ENCODE results near the gene THBS3.
A peak's percentile ranks its signal among the peaks of the same experiment; 100 is the strongest.
"Not testable (repeated sequence)": the region's sequence is repeated elsewhere in the genome, so short reads cannot be mapped to it uniquely, and the experiment has no call there.

The THBS3 gene

DNA sequence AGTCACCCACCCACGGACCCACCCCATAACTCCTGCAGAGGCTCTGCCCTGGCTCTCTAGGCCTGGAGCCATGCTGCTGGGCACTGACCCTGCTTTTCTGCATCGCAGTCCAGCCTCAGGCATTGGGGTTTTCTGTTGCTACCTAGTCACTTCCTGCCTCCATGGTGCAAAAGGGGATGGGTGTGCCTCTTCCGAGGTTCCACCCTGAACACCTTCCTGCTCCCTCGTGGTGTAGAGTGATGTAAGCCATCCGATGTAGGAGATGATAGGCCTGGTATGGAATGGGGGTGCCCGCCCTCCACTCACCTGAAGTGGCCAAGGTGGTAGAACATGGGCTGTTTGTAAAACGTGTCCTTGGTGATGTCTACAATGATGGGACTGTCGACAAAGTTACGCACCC, 27.7 kb upstream of the THBS3 start:
- DNase-seq (ENCODE audit: low read depth, low spot score), result not testable (repeated sequence)

DNA sequence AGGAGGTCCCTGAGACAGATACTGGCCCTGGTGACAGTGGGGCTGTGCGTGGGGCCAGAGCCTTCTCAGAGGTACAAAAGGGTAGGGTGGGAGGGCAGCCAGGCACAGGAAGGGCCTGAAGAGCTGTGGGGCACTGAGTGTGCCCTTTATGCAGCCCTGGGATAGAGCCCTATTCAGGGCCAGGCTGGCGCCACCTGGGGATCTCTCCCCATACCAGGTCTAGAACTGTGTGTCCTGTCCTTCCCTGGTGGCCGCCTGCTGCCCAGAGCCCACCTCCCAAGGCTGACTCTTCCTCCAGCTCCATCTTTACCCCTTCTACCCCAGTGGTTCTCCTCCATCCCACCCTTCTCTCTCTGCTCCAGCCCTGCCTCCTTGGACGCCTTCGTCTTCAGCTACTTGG, 25.8 kb upstream of the THBS3 start:
- not testable (repeated sequence) for DNase-seq (ENCODE audit: low read depth, low spot score)

DNA sequence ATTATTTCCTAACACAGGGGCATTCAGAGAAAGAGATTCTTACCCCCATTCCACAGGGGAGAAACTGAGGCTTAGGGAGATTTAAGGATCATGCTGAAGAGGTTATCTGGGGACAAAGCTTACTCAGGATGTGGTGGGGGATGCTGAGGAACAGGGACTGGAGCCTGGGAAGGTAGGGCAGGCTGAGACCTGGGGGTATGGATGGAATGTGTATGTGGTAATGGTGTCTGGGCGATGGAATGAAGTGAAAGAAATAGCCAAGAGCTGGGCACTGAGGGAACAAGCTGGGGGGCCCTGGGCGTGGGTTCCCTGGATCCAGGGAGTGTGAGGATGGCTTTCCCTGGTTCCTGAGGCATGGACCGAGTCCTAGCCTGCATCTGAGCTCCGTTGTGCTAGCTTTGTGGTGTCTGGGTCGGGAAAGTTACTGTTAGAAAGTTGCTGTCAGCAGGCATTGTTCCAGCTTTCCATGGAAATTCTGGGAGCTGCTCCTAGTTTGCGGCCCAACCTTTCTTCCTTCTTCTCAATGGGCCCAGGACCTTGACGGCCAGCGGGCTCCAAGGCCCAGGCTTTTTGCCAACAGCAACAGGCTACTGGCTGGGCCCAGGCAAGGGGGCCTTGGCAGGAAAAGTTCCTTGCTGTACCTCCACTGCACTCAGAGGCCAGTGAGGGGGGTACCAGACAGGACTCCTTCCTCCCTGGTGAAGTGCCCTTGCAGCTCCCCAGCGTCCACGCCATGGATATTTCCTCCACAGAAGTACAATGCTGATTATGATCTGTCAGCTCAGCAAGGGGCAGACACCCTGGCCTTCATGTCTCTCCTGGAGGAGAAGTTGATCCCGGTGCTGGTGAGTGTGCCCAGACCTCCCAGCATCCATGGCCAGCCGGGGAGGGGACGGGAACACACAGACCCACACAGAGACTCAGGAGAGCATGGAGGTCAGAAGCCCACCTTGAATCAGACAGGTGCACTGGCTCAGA, 24.6 kb upstream of the THBS3 start:
- DNase-seq (ENCODE audit: low read depth, low spot score), result peak; percentile 95

DNA sequence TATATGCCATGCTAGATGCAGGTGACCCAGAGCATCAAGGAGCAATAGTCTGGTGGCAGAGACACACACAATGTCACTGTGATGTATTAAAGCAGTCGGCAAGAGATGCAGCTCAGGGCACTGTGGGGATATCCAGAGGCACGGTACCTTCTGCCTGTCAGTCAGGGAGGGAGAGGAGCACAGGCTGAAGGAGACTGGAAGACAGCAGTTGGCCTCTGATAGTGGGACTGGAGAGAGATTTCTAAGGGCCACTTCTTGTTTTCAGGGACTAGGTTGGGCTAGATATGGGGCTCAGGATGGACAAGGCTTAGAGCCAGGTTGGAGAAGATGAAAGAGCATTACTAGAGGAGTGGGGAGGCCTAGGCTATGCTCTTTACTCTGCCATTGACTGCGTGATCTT, 23.6 kb upstream of the THBS3 start:
- not testable (repeated sequence) for DNase-seq (ENCODE audit: low read depth, low spot score)

DNA sequence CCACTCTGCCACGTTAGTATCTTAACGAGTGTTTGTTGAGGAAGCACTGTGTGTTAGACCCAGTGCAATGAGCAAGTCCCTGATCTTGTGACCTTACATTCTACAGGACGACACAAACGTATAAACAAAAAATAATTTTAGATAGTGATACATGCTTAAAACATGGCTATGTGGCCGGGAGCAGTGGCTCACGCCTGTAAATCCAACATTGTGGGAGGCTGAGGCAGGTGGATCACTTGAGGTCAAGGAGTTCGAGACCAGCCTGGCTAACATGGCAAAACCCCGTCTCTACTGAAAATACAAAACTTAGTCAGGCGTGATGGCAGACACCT, 20.4 kb upstream of the THBS3 start:
- DNase-seq (ENCODE audit: low read depth, low spot score), result no peak

DNA sequence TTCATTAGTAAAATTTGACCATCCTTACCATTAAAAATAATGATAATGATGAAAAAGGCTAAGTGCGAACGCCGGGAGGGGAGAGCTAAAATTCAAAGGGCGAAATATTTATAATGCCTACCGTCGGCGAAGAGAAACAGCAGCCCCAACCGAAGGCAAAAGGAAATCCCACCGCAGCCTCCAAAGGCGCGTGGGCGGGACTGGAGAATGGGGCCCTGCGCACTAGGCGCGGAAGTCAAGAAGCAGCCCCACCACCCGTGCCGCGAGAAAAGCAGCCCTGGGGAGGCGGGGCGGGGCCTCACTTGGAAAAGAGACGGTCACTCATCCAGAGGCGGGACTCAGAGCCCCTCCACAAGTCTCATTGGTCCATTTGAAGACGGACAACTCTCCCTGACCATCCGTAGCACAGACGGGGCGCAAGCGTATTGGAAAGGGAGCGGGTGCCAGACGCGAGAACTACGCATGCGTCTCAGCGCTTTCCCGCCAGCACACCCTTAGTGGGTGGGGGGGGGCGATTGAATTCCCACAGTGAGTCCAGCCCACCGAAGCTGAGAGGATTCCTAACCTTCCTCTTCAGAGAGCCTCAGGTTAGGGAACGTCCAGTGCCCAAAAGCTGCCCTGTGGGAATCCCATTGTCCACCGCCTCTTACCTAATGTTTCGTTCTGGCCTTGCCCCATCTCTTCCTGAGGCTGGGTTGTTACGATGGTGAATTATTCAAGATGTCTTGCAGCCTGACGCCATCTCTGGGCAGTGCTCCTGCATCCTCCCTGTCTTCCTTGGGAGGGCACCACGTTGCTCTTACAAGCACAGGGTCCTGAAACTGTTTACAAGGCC, 19.8 kb upstream of the THBS3 start:
- DNase-seq (ENCODE audit: low read depth, low spot score), result peak; percentile 99

DNA sequence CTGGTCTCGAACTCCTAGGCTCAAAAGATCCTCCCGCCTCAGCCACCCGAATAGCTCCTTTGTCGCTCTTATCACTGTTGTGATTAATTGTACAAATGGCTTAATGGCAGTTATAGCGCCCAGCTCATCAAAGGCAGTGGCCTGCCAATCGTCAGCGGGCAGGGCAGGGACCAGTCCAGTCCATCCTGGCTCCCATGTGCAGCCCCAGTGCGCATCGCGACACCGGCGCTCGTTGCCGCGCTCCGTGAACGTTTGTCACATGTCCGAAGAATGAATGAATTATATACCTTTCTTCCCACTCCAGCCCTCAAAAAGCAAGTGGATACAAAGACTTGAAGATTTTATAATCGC, 19.2 kb upstream of the THBS3 start:
- peak; percentile 72 for DNase-seq (ENCODE audit: low read depth, low spot score)

DNA sequence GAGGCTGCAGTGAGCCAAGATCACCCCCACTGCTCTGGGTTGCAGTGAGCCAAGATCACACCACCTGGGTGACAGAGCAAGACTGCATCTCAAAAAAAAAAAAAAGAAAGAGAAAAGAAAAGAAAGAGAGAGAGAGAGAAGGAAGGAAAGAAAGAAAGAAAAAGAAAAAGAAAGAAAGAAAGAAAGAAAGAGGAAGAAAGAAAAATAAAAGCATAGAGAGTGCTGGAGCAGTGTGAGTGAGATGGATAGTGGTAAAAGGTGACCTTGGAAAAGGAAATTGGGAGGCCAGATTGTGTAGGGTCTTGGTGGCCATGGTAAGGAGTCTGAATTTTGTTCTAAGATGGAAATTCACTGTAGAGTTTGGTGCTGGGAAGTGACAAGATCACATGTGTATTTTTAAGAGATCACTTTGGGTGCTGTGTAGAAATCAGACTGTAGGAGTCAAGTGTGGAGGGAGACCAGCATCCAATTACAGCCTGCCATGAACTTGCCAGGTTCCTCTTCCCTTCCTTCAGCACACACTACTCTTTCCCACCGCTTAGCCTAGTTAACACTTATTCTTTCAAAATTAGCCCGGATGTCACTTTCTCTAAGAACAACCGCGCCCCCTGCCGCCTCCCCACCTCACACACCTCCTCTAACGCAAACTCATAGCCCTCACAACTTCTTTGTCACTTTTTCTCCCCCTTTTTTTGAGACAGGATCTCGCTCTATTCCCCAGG, 18.7 kb upstream of the THBS3 start:
- DNase-seq (ENCODE audit: low read depth, low spot score), result peak; percentile 90

DNA sequence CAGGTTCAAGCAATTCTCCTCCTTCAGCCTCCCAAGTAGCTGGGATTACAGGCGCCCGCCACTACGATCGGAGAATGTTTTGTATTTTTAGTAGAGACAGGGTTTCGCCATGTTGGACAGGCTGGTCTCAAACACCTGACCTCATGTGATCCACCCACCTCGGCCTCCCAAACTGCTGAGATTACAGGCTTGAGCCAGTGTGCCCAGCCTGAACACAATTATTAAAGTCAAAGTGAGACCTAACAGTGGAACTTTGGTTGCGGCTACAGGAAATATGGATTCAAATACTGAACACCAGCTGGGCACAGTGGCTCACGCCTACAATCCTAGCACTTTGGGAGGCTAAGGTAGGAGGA, 17.7 kb upstream of the THBS3 start:
- DNase-seq (ENCODE audit: low read depth, low spot score), result not testable (repeated sequence)

DNA sequence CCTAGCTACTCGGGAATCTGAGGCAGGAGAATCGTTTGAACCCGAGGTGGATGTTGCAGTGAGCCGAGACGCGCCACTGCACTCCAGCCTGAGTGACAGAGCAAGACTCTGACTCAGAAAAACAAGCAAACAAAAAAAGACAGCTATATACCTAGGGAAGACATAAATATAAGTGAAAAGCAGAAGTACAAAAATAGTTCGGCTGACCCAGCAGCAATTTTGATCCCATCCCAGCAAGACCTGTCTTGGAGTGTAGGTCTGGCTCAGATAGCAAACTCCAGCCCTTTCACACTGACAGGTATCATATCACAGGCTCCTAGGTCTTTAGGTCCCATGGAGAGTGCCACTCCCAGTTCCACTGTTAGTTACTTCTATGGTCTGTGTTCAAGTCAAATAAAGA, 15.3 kb upstream of the THBS3 start:
- no peak for DNase-seq (ENCODE audit: low read depth, low spot score)

DNA sequence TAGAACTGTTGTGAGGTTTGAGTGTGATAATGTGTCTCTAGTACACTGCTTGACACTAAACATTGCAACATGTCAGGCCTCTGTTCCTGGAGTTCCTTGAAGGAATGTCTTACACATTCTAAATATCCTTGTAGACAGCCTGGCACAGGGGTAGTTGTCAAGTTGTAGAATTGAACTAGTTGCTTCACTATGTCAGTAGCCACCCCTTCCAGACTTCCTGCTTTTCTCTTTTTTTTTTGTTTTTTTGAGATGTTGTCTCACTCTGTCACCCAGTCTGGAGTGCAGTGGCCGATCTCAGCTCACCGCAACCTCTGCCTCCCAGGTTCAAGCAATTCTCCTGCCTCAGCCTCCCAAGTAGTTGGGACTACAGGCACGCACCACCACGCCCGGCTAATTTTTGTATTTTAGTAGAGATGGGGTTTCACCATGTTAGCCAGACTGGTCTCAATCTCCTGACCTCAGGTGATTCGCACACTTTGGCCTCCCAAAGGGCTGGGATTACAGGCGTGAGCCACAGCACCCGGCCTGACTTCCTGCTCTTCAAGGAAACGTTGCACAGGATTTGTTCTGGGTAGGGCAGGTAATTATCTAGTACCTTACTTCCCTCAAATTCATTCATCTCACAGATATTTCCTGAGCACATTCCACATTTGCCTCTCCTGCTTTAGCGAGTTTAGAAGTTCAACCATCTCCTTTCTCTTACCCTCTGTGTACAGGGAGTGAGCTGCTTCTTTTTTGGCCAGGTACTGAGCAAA, 12.7 kb upstream of the THBS3 start:
- not testable (repeated sequence) for DNase-seq (ENCODE audit: low read depth, low spot score)

DNA sequence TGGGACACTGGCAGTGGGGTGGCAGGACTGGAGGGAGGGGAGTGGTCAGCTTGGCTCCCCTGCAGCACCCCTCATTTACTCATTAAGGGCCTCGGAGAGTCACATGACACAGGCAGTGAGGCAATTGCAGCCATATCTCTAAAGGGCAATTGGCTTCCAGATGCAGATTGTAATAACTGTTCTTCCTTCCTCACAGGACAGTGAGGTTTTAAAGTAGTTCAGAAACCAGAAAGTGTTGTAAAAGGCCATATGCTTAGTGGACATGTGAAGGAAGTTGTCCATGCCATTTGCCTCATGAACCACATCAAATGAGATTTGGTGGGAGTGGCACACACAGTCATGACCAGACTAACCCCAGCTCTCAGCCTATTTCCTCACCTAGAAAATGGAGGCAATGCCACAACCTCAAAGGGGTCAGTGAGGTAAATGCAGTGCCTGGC, 11.9 kb upstream of the THBS3 start:
- DNase-seq (ENCODE audit: low read depth, low spot score), result no peak

DNA sequence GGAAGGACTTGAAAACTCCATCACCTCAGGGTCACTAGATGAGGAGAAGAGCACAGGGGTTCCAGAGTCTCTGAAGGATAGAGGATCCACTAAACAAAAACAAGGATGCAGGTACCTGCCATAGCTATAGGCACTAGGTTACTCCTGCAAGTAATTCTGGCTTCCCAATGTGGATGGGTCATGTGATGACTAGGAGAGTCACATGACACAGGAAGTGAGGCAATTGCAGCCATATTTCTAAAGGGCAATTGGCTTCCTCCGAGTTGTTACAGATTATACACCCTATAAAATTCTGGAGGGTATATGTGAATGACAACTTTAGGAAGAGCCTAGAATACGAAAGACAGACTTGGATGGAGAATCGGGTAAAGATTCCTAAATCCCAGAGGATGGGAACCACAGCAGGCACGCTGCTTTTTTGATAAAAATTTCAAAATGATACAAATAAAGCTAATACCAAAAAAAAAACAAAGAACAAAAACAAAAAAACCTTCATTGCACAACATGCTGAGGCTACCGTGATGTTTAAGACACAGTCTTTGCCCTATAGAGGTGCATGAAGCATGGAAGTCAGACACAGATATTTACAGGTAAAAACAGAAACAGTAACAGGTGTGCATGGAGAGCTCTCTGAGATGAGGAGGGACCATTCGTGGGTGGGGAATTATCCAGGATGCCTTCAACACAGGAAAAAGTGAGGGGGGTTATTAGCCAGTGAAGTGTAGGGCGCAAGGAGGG, 11.3 kb upstream of the THBS3 start:
- peak; percentile 55 for DNase-seq (ENCODE audit: low read depth, low spot score)

DNA sequence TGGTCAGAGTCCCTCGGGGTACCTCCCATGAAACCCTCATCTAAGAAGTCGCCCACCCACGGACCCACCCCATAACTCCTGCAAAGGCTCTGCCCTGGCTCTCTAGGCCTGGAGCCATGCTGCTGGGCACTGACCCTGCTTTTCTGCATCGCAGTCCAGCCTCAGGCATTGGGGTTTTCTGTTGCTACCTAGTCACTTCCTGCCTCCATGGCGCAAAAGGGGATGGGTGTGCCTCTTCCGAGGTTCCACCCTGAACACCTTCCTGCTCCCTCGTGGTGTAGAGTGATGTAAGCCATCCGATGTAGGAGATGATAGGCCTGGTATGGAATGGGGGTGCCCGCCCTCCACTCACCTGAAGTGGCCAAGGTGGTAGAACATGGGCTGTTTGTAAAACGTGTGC, 7.0 kb upstream of the THBS3 start:
- not testable (repeated sequence) for DNase-seq (ENCODE audit: low read depth, low spot score)

DNA sequence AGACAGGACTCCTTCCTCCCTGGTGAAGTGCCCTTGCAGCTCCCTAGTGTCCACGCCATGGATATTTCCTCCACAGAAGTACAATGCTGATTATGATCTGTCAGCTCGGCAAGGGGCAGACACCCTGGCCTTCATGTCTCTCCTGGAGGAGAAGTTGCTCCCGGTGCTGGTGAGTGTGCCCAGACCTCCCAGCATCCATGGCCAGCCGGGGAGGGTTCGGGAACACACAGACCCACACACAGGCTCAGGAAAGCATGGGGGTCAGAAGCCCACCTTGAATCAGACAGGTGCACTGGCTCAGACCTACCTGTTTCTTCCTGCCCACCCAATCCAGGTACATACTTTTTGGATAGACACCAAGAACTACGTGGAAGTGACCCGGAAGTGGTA, 4.3 kb upstream of the THBS3 start:
- not testable (repeated sequence) for DNase-seq (ENCODE audit: low read depth, low spot score)

DNA sequence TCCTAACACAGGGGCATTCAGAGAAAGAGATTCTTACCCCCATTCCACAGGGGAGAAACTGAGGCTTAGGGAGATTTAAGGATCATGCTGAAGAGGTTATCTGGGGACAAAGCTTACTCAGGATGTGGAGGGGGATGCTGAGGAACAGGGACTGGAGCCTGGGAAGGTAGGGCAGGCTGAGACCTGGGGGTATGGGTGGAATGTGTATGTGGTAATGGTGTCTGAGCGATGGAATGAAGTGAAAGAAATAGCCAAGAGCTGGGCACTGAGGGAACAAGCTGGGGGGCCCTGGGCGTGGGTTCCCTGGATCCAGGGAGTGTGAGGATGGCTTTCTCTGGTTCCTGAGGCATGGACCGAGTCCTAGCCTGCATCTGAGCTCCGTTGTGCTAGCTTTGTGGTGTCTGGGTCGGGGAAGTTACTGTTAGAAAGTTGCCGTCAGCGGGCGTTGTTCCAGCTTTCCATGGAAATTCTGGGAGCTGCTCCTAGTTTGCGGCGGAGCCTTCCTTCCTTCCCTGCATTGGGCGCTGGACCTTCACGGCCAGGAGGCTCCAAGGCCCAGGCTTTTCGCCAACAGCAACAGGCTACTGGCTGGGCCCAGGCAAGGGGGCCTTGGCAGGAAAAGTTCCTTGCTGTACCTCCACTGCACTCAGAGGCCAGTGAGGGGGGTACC, 3.8 kb upstream of the THBS3 start:
- peak; percentile 92 for DNase-seq (ENCODE audit: low read depth, low spot score)

DNA sequence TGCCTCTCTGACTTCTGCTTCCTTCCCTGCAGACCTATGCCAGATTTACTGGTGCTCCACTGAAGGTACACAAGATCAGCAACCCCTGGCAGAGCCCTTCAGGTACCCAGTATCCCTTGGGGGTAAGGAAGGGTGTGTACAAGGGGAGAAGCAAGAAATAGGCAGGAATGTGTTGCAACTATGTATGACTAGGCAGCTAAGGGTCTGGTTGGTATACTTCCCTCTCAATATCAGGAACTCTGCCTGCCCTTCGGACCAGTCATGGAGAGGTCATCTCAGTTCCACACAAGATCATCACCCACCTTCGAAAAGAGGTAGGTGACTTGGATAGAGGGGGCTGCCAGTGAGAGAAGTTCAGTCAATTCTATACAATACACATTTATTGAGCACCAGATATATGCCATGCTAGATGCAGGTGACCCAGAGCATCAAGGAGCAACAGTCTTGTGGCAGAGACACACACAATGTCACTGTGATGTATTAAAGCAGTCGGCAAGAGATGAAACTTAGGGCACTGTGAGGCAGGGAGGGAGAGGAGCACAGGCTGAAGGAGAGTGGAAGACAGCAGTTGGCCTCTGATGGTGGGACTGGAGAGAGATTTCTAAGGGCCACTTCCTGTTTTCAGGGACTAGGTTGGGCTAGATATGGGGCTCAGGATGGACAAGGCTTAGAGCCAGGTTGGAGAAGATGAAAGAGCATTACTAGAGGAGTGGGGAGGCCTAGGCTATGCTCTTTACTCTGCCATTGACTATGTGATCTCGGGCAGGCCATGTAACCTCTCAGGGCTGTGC, 2.8 kb upstream of the THBS3 start:
- no peak for DNase-seq (ENCODE audit: low read depth, low spot score)

DNA sequence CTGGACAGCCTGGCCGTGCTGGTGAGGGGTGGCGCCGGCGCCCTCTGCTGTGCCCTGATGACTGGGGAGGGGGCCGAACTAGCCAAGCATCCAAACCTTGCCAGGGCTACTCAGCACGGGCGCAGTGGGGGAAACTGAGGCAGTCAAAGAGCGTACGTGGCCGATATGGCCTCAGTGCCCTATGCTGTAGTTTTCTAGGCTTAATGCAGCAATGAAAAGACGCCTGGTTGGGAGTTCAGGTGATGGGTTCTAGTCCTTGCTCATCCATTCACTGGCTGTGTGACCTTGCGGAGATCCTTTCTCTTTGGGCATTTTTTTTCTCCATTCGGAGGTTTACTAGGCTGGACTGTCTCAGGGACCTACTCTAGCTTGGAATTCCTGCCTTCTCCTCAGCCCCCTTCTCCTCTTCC, 1.6 kb upstream of the THBS3 start:
- no peak for DNase-seq (ENCODE audit: low read depth, low spot score)

DNA sequence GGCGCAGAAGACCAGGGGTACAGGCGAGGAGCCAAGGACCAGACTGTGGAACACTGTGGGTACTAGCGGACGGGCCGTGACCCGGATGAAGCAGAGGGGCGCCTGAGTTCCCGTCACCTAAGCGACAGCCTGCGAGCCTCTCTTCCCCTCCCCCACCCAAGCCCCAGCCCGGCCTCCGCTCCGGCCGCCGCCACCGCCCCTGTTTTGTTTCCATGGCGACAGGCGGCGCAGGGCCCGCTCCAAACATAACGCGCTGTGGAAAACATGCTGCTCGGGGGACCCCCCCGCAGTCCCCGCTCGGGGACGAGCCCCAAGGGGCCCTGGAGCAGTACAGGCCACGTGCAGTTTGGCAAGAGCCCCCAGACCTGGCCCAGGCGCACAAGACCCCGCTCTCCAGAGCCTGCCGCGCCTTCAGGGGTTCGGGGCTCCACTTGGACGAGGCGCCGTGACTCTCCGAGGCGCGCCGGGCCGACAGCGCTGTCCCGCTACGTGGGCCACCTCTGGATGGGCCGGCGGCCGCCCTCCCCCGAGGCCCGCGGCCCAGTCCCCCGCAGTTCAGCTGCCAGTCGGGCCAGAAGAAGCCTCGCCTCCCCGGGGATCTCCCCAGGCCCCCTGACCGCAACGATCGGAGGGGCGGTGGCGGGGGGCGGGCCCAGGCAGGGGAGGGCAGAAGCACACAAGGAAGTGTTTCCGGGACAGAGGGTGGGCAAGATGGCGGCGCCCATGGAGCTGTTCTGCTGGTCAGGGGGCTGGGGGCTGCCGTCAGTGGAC, 1.0 kb upstream of the THBS3 start, which contains the start of gene MTX1:
Gene MTX1, plus strand, starts transcription at position 155 of the 771 bp plus-strand sequence. Its CDS starts 110 bp downstream, at position 265.
- peak; percentile 96 for DNase-seq (ENCODE audit: low read depth, low spot score)
